GM21360 (cell line): ENCODE data around the gene TOGARAM2.

Experiments used
- ATAC-seq: cut with Tn5 transposase; IDR thresholded peaks from one replicate; pipeline ENCODE4 v1.9.1; 2021; ENCODE audit warnings: mild to moderate bottlenecking, moderate library complexity; ENCODE audit not compliant: unreplicated experiment

Gene TOGARAM2

GRCh38 chr2:29052807-29053206, 71.7 kb downstream of the TOGARAM2 start:
- ATAC-seq, result no peak

- ATAC-seq, result no peak
Observed at GRCh38 chr2:29053223-29053622, 72.1 kb downstream of the TOGARAM2 start.

- ATAC-seq, result no peak
Observed at GRCh38 chr2:29053670-29054400, 72.7 kb downstream of the TOGARAM2 start.

GRCh38 chr2:29054430-29054829, 73.3 kb downstream of the TOGARAM2 start:
- ATAC-seq, result no peak

- no peak for ATAC-seq
Observed at GRCh38 chr2:29055601-29056000, 74.5 kb downstream of the TOGARAM2 start.

- ATAC-seq, result no peak
Observed at GRCh38 chr2:29056452-29056851, 75.4 kb downstream of the TOGARAM2 start.

- ATAC-seq, result no peak
Observed at GRCh38 chr2:29057006-29057405, 75.9 kb downstream of the TOGARAM2 start.

- ATAC-seq, result no peak
Observed at GRCh38 chr2:29059624-29060023, 78.5 kb downstream of the TOGARAM2 start.

GRCh38 chr2:29060441-29060840, 79.3 kb downstream of the TOGARAM2 start:
- ATAC-seq, result no peak

- ATAC-seq, result no peak
Observed at GRCh38 chr2:29061176-29061575, 80.1 kb downstream of the TOGARAM2 start.

- ATAC-seq, result no peak
Observed at GRCh38 chr2:29061616-29062015, 80.5 kb downstream of the TOGARAM2 start.

- no peak for ATAC-seq
Observed at GRCh38 chr2:29062371-29062770, 81.3 kb downstream of the TOGARAM2 start.

GRCh38 chr2:29063056-29063455, 82.0 kb downstream of the TOGARAM2 start:
- no peak for ATAC-seq

- ATAC-seq, result no peak
Observed at GRCh38 chr2:29063646-29064345, 82.7 kb downstream of the TOGARAM2 start.

- ATAC-seq, result no peak
Observed at GRCh38 chr2:29064346-29064715, 83.2 kb downstream of the TOGARAM2 start.

- ATAC-seq, result no peak
Observed at GRCh38 chr2:29064746-29065067, 83.6 kb downstream of the TOGARAM2 start.

GRCh38 chr2:29065068-29065811, 84.1 kb downstream of the TOGARAM2 start:
- no peak for ATAC-seq

GRCh38 chr2:29066271-29066860, 85.3 kb downstream of the TOGARAM2 start:
- ATAC-seq, result no peak

- ATAC-seq, result no peak
Observed at GRCh38 chr2:29066997-29067605, 86.0 kb downstream of the TOGARAM2 start.

GRCh38 chr2:29068513-29068912, 87.4 kb downstream of the TOGARAM2 start:
- ATAC-seq, result no peak

- ATAC-seq, result no peak
Observed at GRCh38 chr2:29070526-29070925, 89.4 kb downstream of the TOGARAM2 start.
